ENCODE measurements around the gene GMEB2.
"Not testable (repeated sequence)": the region's sequence is repeated elsewhere in the genome, so short reads cannot be mapped to it uniquely, and the experiment has no call there.

The GMEB2 gene

DNA sequence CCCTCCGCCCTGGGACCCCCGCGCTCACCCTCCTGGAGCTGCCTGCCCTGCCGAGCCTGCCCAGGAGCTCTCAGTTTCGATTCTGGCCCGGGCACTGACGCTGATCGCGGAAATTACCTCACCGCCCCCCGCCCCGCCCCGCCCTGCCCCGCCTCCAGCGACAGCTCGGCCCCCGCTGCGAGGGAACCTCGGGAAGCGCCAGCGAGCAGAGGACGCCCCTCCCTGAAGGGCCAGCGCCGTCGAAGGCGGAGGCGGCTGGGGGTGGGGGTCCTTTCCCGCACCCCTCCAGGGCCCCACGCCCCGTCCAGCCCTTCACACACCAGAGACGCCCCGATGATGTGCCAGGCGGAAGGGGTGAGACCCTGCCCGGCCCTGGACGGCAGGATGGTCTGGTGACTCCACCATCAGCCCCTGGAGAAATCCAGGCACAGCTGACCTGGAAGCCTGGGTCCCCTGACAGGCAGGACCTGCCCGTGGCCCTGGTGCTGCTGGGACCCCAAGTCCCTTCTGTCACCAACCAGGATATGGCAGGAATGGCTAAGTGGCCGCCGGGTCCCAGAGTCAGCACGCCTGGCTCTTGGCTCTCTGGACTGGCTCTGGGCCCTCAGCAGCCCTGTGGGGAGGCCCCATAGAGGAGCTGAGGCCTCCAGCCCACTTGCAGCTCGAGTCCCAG is 52.6 kb downstream of the GMEB2 start, which contains the start of gene HELZ2:
Gene HELZ2, minus strand, starts transcription at position 84 of the 673 bp plus-strand sequence. CDS start 1,854 bp downstream, outside the sequence.
- in situ Hi-C loops (cut with MboI; ENCODE audit: low pct_unique_long_range_greater_than_20kb, low sequenced_read_pairs, unreplicated experiment), result no loop called here
- DNase-seq (ENCODE audit: low spot score), result peak; percentile 91
- TF ChIP-seq, protein P1, sequence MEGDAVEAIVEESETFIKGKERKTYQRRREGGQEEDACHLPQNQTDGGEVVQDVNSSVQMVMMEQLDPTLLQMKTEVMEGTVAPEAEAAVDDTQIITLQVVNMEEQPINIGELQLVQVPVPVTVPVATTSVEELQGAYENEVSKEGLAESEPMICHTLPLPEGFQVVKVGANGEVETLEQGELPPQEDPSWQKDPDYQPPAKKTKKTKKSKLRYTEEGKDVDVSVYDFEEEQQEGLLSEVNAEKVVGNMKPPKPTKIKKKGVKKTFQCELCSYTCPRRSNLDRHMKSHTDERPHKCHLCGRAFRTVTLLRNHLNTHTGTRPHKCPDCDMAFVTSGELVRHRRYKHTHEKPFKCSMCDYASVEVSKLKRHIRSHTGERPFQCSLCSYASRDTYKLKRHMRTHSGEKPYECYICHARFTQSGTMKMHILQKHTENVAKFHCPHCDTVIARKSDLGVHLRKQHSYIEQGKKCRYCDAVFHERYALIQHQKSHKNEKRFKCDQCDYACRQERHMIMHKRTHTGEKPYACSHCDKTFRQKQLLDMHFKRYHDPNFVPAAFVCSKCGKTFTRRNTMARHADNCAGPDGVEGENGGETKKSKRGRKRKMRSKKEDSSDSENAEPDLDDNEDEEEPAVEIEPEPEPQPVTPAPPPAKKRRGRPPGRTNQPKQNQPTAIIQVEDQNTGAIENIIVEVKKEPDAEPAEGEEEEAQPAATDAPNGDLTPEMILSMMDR (IDR thresholded peaks at IDR 0.05; ENCODE audit: extremely low read depth, insufficient read depth, missing control alignments), result no peak

DNA sequence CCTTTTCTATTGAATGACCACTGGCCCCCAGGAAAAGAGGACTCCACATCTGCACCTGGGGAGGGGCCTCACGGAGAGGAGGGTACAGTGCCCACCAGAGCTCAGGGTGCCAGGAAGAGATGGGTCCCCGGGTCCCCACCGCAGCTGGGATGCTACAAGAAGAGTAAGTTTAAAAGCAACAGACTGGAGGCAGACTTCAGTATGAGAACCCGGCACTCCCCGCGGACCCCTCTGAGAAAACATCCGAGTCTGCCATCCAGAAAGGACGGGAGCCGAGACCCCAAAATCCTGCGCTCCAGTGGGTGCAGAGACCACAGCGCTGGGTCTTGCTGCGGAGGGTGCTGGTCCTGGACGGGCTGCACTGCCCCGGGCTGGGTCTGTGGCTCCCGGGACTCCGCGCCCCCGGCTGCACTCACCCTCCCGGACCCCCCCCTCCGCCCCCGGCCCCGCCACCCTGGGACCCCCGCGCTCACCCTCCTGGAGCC is 53.2 kb downstream of the GMEB2 start:
- in situ Hi-C loops (cut with MboI; ENCODE audit: low pct_unique_long_range_greater_than_20kb, low sequenced_read_pairs, unreplicated experiment), result no loop called here
- DNase-seq (ENCODE audit: low spot score), result no peak
- TF ChIP-seq, protein P1 (IDR thresholded peaks at IDR 0.05; ENCODE audit: extremely low read depth, insufficient read depth, missing control alignments), result no peak

DNA sequence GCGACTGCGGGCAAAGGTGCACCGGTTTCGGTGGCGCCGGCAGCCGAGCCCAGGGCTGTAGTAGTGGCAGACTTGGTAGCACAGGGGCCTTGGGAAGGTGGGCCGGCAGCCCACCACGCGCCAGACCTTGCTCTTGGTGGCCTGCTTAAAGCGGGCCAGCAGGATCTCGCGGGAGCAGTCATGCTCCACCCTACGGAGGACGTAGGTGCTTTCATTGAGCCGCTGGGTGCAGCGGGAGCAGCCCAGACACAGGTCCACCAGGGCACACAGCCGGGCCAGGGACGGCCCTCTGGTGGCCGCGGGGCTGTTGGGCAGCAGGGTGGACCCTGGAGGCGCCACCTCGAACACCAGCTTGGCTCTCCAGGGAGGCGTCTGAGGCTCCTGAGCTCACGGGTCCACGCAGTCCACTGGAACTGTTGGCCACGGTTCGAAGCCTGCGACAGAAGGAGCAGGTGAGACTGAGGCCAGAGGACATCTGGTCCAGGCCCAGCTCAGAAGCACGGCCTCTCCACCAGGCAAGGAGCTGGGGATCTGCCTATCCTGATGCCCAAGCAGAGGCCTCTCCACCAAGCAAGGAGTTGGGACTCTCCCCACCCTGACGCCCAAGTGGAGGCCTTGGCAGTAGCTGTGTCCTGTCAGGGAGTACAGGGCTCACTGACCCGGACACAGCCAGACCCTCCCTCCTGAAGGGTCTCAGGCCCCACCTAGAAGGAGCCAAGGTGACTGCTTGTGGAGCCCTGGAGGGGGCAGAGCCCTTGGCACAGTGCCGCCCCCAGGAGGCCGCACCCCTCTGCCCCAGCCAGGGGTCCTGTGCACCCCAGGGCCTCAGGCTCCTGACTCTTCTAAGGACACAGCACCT is 53.9 kb downstream of the GMEB2 start:
- in situ Hi-C loops (cut with MboI; ENCODE audit: low pct_unique_long_range_greater_than_20kb, low sequenced_read_pairs, unreplicated experiment), result no loop called here
- TF ChIP-seq, protein P1 (IDR thresholded peaks at IDR 0.05; ENCODE audit: extremely low read depth, insufficient read depth, missing control alignments), result peak; percentile 22
- DNase-seq (ENCODE audit: low spot score), result no peak

DNA sequence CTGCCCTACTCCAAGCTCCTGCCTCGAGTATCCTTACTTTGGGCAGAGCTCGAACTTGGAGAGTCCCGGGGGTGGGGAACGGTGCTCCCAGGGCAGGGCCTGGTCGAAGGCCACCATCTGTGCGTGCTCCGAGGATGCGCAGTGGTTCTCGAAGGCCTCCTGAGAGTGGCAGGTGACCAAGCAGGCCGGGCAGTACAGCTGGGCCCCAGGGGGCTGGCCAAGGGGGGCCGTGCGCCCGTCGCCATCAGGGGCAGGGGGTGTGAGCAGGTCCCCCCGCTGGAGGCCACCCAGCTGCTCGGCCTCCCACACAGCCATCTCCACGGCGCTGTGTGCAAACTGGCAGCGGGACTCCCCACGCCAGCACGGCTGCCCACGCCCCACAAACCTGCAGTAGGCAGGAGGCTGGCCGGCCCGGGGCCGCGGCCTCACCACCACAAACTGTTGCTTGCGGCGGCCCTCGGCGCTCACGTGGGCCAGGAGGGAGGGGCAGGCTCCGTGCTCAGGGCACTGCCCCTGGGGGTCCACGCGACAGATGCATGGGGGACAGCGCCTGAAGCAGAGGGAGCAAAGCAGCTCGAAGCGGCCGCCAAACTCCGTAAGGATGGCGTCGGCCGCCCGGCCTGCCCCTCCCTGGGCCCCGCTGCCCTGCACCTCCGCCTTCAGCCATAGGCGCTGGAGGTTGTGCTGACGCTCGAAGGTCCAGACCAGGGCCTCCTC is 54.7 kb downstream of the GMEB2 start:
- in situ Hi-C loops (cut with MboI; ENCODE audit: low pct_unique_long_range_greater_than_20kb, low sequenced_read_pairs, unreplicated experiment), result no loop called here
- no peak for DNase-seq (ENCODE audit: low spot score)
- TF ChIP-seq, protein P1 (IDR thresholded peaks at IDR 0.05; ENCODE audit: extremely low read depth, insufficient read depth, missing control alignments), result no peak

DNA sequence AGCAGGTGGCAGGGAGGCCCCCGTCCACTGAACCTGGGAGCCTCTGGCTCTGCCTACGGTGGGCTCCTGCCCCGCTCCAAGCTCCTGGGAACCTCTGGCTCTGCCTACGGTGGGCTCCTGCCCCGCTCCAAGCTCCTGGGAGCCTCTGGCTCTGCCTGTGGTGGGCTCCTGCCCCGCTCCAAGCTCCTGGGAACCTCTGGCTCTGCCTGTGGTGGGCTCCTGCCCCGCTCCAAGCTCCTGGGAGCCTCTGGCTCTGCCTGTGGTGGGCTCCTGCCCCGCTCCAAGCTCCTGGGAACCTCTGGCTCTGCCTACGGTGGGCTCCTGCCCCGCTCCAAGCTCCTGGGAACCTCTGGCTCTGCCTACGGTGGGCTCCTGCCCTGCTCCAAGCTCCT is 55.8 kb downstream of the GMEB2 start:
- in situ Hi-C loops (cut with MboI; ENCODE audit: low pct_unique_long_range_greater_than_20kb, low sequenced_read_pairs, unreplicated experiment); DNase-seq (ENCODE audit: low spot score): not testable (repeated sequence)

DNA sequence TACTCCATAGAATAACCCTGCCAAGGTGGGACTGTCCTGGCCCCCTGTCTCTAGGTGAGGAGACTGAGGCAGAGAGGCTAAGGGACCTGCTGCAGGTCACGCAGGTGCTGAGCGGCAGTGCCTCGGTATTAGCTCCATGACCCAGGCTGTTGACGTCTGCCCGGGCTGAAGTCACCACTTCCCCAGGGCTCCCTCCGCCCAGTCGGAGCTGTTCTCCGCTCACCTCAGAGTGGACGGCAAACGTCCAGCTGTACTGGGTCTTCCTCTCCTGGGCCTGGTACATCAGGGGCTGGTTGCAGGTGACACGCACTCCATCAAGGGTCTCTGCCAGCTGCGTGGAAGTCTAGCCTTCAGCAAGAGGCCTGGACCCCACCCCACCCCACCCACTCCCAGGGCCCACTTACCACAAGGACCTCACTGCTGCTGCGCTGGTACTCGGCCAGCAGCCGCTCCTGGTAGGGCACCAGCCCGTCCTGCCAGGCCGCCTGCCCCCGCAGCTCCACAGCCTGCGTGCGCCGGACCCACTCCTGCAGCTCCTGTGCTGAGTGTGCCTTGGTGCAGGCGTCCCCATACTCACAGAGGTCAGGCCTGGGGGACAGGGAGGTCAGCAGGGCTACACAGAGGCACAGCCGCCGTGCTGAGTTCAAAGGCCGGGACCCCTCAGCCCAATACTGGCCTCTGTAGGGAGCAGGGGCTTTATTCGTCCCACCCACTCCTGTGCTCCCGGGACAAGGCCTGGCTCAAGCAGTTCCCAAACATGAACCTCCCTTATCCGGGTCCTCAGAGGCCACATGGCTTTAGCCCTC is 56.4 kb downstream of the GMEB2 start:
- in situ Hi-C loops (cut with MboI; ENCODE audit: low pct_unique_long_range_greater_than_20kb, low sequenced_read_pairs, unreplicated experiment), result no loop called here
- no peak for DNase-seq (ENCODE audit: low spot score)
- TF ChIP-seq, protein P1 (IDR thresholded peaks at IDR 0.05; ENCODE audit: extremely low read depth, insufficient read depth, missing control alignments), result no peak

All from GM13977 (cell line).